Measurements from ENCODE around the gene MDFI. TPM values are rescaled to one million over a fixed set of nuclear protein-coding genes. Genes with fewer than 3 reads are reported as not detected.
A peak's percentile ranks its signal among the peaks of the same experiment; 100 is the strongest.

Gene MDFI
- not detected in 2 replicates for total RNA-seq (2014; rRNA removed; shearing (Covaris generic))
- total RNA-seq (2022) = not detected in 2 replicates
- not detected for Bru-seq, nascent RNA
- percentile 10 among the genes with signal in this experiment for BruChase-seq, experiment 1, labeled RNA remaining after a 6-hour chase
- BruChase-seq, experiment 2, labeled RNA remaining after a 2-hour chase = not detected
- long read RNA-seq = 0 reads

- ChIA-PET CTCF (ENCODE audit: unreplicated experiment) (no interaction called here), POLR2A (no interaction called here)
- no peak within 1 kb of the TSS for H3K4me3 ChIP-seq (ENCODE audit: low read depth, low read length, poor library complexity, severe bottlenecking)
- no peaks in the 10 kb centered on the region for H3K4me1 ChIP-seq (ENCODE audit: insufficient read depth, low read length, poor library complexity, severe bottlenecking)
- BruUV-seq (replicated peaks) = no TSS peak
- no peak within 1 kb of the TSS for H3K4me2 ChIP-seq (ENCODE audit: low read length)
- H4K20me1 ChIP-seq (ENCODE audit: insufficient read depth, low read length) = no peaks in the 10 kb centered on the region
- intact Hi-C loops (cut with micrococcal nuclease; ENCODE audit: unreplicated experiment) = no loop called here
- H3K36me3 ChIP-seq (ENCODE audit: insufficient read depth, low read length) = no peaks in the 10 kb centered on the region
- no peak within 1 kb of the TSS for H3K27ac ChIP-seq (ENCODE audit: low read depth, low read length, poor library complexity, severe bottlenecking)
- TF ChIP-seq CTCF (conservative IDR thresholded peaks at IDR 0.05; ENCODE audit: low read length) (no peak), EZH2phosphoT487 (IDR thresholded peaks at IDR 0.05; ENCODE audit: borderline replicate concordance, low read depth, low read length) (no peak)
- no peaks in the 10 kb centered on the region for H3K9me2 ChIP-seq (ENCODE audit: insufficient read depth, low read length)
- no peak for DNase-seq (ENCODE audit: low spot score)
- no peaks in the 10 kb centered on the region for H3K79me2 ChIP-seq (ENCODE audit: insufficient read depth, low read depth, low read length)
- no peaks in the 10 kb centered on the region for H3K9me3 ChIP-seq (ENCODE audit: low read length)
- H2AFZ ChIP-seq (ENCODE audit: low read length) = no peak within 1 kb of the TSS
These were observed at the start of gene MDFI for GRCh38 chr6:41638002-41638934. Gene MDFI, plus strand, starts transcription at chr6:41638468. Its CDS starts 282 bp downstream, at chr6:41638750.

GRCh38 chr6:41589223-41589622, 49.0 kb upstream of the MDFI start:
- Histone ChIP-seq H3K36me3 (ENCODE audit: insufficient read depth, low read length) (peaks cover 8% of the 10 kb centered on the region; the same call in 1 of the 2 replicates), H3K4me2 (ENCODE audit: low read length) (no peak overlapping the region), H3K4me3 (ENCODE audit: low read depth, low read length, poor library complexity, severe bottlenecking) (no peak overlapping the region), H3K79me2 (ENCODE audit: insufficient read depth, low read depth, low read length) (no peaks in the 10 kb centered on the region), H3K4me1 (ENCODE audit: insufficient read depth, low read length, poor library complexity, severe bottlenecking) (no peaks in the 10 kb centered on the region), H4K20me1 (ENCODE audit: insufficient read depth, low read length) (no peaks in the 10 kb centered on the region), H3K27ac (ENCODE audit: low read depth, low read length, poor library complexity, severe bottlenecking) (no peak overlapping the region), H3K9me3 (ENCODE audit: low read length) (no peaks in the 10 kb centered on the region), H3K9me2 (ENCODE audit: insufficient read depth, low read length) (no peaks in the 10 kb centered on the region), H2AFZ (ENCODE audit: low read length) (no peak overlapping the region)
- TF ChIP-seq CTCF (conservative IDR thresholded peaks at IDR 0.05; ENCODE audit: low read length) = no peak
- no peak for TF ChIP-seq EZH2phosphoT487 (IDR thresholded peaks at IDR 0.05; ENCODE audit: borderline replicate concordance, low read depth, low read length)
- no peak for DNase-seq (ENCODE audit: low spot score)
- BruUV-seq (replicated peaks) = no TSS peak
- intact Hi-C loops (cut with micrococcal nuclease; ENCODE audit: unreplicated experiment) = no loop called here
- ChIA-PET POLR2A (no interaction called here), CTCF (ENCODE audit: unreplicated experiment) (no interaction called here)
